Spleen (tissue), 7 donors: ENCODE measurements around the gene CMIP.

ENCODE experiments used
- POLR2A ChIP-seq, 3 donors: fragments of 450-650 bp; IDR thresholded peaks; one replicate each; pipeline ENCODE4 v1.5.1; 2017; ENCODE audit warnings: antibody characterized with exemption in 3 of 3, mild to moderate bottlenecking in 1 of 3
- TF ChIP-seq, protein P1 (sequence below), 11 experiments: fragments of 200-600 bp in 7 of 11; fragments of 450-650 bp in 4 of 11; sonication (generic) in 4 of 11; IDR thresholded peaks in 8 of 11; conservative IDR thresholded peaks in 3 of 11; 1 replicate in 7 of 11; 2 replicates in 4 of 11; pipeline versions ENCODE4 v1.4.0 to v1.8.0; 2016 to 2021; ENCODE audit warnings: antibody characterized with exemption in 11 of 11, inconsistent platforms in 4 of 11, mild to moderate bottlenecking in 1 of 11
- donor health status: DM: no; HTN: no; CAD: no; lungs with moderate emphysema.
- donor health status: DM: no; HTN: no; CAD: no.
- donor health status: DM: no; HTN: no; CAD: no.

DNA sequence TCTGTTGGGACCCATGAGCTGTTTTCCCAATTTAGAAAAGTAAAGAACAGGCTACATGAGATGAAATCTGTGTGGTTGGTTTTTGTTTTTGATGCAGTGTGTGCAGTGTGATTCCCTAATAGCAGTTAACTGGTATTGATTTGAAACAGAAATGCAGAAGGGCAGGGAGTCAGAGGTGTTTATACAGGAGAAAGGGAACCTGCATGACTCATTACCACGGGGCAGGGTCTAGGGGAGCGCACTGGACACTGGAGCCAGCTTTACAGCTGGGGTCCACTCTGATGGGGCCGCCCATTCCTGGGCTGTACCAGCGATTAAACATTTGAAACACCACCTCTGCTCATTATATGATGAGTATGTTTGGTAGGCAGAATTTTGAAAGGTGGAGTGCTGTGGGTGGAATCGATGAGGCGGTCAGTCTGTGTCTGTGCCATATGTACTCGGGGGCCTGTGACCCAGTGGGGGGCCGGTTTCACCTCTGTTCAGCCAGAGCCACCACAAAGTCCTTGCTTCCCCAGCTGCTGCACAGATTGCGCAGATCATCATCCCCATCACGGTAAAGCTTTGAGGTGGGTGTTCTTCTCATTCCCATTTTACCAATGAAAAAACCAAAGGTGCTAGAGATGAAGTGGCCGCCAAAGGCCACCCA is 142.5 kb downstream of the CMIP start:
- TF ChIP-seq, protein P1, sequence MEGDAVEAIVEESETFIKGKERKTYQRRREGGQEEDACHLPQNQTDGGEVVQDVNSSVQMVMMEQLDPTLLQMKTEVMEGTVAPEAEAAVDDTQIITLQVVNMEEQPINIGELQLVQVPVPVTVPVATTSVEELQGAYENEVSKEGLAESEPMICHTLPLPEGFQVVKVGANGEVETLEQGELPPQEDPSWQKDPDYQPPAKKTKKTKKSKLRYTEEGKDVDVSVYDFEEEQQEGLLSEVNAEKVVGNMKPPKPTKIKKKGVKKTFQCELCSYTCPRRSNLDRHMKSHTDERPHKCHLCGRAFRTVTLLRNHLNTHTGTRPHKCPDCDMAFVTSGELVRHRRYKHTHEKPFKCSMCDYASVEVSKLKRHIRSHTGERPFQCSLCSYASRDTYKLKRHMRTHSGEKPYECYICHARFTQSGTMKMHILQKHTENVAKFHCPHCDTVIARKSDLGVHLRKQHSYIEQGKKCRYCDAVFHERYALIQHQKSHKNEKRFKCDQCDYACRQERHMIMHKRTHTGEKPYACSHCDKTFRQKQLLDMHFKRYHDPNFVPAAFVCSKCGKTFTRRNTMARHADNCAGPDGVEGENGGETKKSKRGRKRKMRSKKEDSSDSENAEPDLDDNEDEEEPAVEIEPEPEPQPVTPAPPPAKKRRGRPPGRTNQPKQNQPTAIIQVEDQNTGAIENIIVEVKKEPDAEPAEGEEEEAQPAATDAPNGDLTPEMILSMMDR (IDR thresholded peaks at IDR 0.05 in 8 of 11, conservative IDR thresholded peaks at IDR 0.05 in 3 of 11) = no peak
- no peak for TF ChIP-seq POLR2A (IDR thresholded peaks at IDR 0.05)
